DMS79 (cell line): Measurements from ENCODE around the gene SHTN1.

Source experiments
- DNase-seq: peaks from one replicate; lab custom pipeline; 2025; lab: John Stamatoyannopoulos, UW

SHTN1 gene

GRCh38 chr10:117005026-117005526 is at the start of gene SHTN1:
SHTN1 (minus strand) TSS chr10:117005187; CDS start chr10:117005079, 108 bp downstream.
- peak; percentile 49 for DNase-seq

GRCh38 chr10:117053482-117053881 is 48.5 kb upstream of the SHTN1 start:
- no peak for DNase-seq

- DNase-seq = no peak
Measured at GRCh38 chr10:117047947-117048346, 43.0 kb upstream of the SHTN1 start.

GRCh38 chr10:117016266-117016665 is 11.3 kb upstream of the SHTN1 start:
- no peak for DNase-seq

- DNase-seq = no peak
Measured at GRCh38 chr10:117014835-117015234, 9.8 kb upstream of the SHTN1 start.

GRCh38 chr10:117007080-117007479 is 2.1 kb upstream of the SHTN1 start:
- no peak for DNase-seq

- DNase-seq = no peak
Measured at GRCh38 chr10:117005527-117006055, 604 bp upstream of the SHTN1 start.

- DNase-seq = no peak
Measured at GRCh38 chr10:117004227-117005025, 561 bp downstream of the SHTN1 start.

GRCh38 chr10:117003336-117003735 is 1.7 kb downstream of the SHTN1 start:
- no peak for DNase-seq

GRCh38 chr10:117002206-117002605 is 2.8 kb downstream of the SHTN1 start:
- no peak for DNase-seq

- DNase-seq = no peak
Measured at GRCh38 chr10:117001144-117001543, 3.8 kb downstream of the SHTN1 start.

GRCh38 chr10:117000580-117000979 is 4.4 kb downstream of the SHTN1 start:
- no peak for DNase-seq

- DNase-seq = no peak
Measured at GRCh38 chr10:116998172-116998571, 6.8 kb downstream of the SHTN1 start.

GRCh38 chr10:116997015-116997414 is 8.0 kb downstream of the SHTN1 start:
- DNase-seq = no peak

GRCh38 chr10:116995648-116996047 is 9.3 kb downstream of the SHTN1 start:
- DNase-seq = no peak

- no peak for DNase-seq
Measured at GRCh38 chr10:116994113-116994890, 10.7 kb downstream of the SHTN1 start.

GRCh38 chr10:116993610-116994009 is 11.4 kb downstream of the SHTN1 start:
- no peak for DNase-seq

GRCh38 chr10:116992183-116992582 is 12.8 kb downstream of the SHTN1 start:
- DNase-seq = no peak

GRCh38 chr10:116990276-116990800 is 14.6 kb downstream of the SHTN1 start:
- DNase-seq = no peak

- DNase-seq = no peak
Measured at GRCh38 chr10:116989439-116989838, 15.5 kb downstream of the SHTN1 start.

- DNase-seq = no peak
Measured at GRCh38 chr10:116988311-116988710, 16.7 kb downstream of the SHTN1 start.

- DNase-seq = no peak
Measured at GRCh38 chr10:116985611-116986010, 19.4 kb downstream of the SHTN1 start.
